HL-60 (cell line): ENCODE data around the gene HIRA.

ENCODE experiments used
- DNase-seq, 2 experiments: peaks; one replicate each; pipeline ENCODE4 v3.0.0-alpha.2; 2010 to 2020; ENCODE audit warnings: low read depth in 1 of 2, low spot score in 1 of 2
- H3K27ac ChIP-seq: fragments of 250-450 bp; sonication (Bioruptor Pico); replicated peaks from 2 replicates; pipeline ENCODE4 v1.5.1; 2020; ENCODE audit warnings: mild to moderate bottlenecking, moderate library complexity
- H3K27me3 ChIP-seq: fragments of 250-450 bp; sonication (Bioruptor Pico); 2 replicates; pipeline ENCODE4 v1.5.1; 2021; ENCODE audit warnings: mild to moderate bottlenecking, moderate library complexity; ENCODE audit not compliant: insufficient read depth, poor library complexity, severe bottlenecking
- H3K4me3 ChIP-seq: replicated peaks from 2 replicates; pipeline ENCODE4 v1.5.1; 2011; ENCODE audit warnings: mild to moderate bottlenecking, control low read depth, low read length; ENCODE audit not compliant: insufficient read depth
- GABPA ChIP-seq: IDR thresholded peaks from 2 replicates; pipeline ENCODE4 v1.6.1; 2012; ENCODE audit warnings: low read depth
- POLR2AphosphoS5 ChIP-seq: IDR thresholded peaks from 2 replicates; pipeline ENCODE4 v1.6.1; 2012; ENCODE audit warnings: low read depth
- SPI1 ChIP-seq: IDR thresholded peaks from 2 replicates; pipeline ENCODE4 v1.6.1; 2012; ENCODE audit warnings: low read depth, mild to moderate bottlenecking, borderline replicate concordance
- TF ChIP-seq, protein P1 (sequence below): IDR thresholded peaks from one replicate; pipeline ENCODE4 v1.5.1; 2011; ENCODE audit warnings: low read length, control low read depth, inconsistent platforms; ENCODE audit not compliant: insufficient read depth
- TF ChIP-seq, protein P2 (sequence below): IDR thresholded peaks from 2 replicates; pipeline ENCODE4 v1.6.1; 2012; ENCODE audit warnings: low read depth; ENCODE audit not compliant: insufficient replicate concordance

HIRA gene

DNA sequence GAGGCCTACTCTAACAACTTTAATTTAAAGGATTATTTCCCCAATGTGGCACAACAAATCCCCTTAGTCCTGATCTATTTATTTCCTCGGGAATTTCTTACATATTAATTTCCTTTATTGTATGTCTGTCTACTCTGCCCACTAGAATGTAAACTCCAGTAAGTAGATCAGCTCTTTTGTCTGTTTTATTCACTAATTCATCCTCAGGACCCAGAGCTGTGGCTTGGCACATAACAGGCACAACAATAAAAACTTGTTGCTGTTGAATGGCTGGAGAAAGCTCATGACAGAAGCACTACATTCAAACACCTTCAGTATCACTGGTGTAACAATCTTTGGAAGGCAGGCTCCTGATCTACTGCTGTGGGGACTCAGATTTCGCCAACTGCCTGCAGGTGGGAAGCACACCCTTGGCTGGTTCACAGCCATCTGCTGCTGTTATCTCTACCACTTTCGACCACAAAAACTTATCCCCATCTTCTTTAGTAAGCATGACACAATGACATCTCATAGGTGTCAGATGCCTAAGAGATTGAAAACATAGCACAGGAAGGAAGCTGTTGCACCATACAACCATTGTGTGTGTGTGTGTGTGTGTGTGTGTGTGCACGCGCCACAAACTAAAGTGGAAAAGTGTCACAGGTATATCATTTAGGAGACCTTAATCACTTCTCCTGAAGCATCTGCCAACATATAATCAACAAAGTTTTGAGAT lies 11.9 kb downstream of the HIRA start:
- Histone ChIP-seq H3K27ac (peak overlapping the region; percentile 85), H3K4me3 (no peak overlapping the region), H3K27me3 (no peaks in the 10 kb centered on the region)
- peak; percentile 72 to 73 for DNase-seq
- TF ChIP-seq, protein P1, sequence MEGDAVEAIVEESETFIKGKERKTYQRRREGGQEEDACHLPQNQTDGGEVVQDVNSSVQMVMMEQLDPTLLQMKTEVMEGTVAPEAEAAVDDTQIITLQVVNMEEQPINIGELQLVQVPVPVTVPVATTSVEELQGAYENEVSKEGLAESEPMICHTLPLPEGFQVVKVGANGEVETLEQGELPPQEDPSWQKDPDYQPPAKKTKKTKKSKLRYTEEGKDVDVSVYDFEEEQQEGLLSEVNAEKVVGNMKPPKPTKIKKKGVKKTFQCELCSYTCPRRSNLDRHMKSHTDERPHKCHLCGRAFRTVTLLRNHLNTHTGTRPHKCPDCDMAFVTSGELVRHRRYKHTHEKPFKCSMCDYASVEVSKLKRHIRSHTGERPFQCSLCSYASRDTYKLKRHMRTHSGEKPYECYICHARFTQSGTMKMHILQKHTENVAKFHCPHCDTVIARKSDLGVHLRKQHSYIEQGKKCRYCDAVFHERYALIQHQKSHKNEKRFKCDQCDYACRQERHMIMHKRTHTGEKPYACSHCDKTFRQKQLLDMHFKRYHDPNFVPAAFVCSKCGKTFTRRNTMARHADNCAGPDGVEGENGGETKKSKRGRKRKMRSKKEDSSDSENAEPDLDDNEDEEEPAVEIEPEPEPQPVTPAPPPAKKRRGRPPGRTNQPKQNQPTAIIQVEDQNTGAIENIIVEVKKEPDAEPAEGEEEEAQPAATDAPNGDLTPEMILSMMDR: no peak
- peak; percentile 54 for TF ChIP-seq GABPA
- TF ChIP-seq POLR2AphosphoS5: peak; percentile 80

DNA sequence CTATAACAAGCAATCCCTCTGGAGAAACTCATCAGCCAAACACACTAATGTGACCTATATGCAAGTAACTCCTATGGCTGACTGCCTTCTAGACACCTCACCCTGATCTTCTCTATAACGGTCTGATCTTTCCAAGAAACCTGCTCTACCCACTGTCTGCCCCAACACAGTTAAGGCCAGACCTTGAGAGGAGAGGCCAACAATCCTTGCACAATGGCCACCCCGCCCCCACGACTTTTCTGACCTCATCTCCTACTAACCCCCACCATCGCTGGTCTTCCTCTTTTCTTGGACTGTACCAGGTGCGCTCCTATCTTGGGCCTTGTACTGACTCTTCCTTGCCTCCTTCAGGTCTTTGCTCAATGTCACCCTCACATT lies 12.5 kb downstream of the HIRA start:
- Histone ChIP-seq H3K4me3 (no peak overlapping the region), H3K27me3 (no peaks in the 10 kb centered on the region), H3K27ac (peak overlapping the region; percentile 85)
- TF ChIP-seq, protein P1: no peak
- TF ChIP-seq, protein P2, sequence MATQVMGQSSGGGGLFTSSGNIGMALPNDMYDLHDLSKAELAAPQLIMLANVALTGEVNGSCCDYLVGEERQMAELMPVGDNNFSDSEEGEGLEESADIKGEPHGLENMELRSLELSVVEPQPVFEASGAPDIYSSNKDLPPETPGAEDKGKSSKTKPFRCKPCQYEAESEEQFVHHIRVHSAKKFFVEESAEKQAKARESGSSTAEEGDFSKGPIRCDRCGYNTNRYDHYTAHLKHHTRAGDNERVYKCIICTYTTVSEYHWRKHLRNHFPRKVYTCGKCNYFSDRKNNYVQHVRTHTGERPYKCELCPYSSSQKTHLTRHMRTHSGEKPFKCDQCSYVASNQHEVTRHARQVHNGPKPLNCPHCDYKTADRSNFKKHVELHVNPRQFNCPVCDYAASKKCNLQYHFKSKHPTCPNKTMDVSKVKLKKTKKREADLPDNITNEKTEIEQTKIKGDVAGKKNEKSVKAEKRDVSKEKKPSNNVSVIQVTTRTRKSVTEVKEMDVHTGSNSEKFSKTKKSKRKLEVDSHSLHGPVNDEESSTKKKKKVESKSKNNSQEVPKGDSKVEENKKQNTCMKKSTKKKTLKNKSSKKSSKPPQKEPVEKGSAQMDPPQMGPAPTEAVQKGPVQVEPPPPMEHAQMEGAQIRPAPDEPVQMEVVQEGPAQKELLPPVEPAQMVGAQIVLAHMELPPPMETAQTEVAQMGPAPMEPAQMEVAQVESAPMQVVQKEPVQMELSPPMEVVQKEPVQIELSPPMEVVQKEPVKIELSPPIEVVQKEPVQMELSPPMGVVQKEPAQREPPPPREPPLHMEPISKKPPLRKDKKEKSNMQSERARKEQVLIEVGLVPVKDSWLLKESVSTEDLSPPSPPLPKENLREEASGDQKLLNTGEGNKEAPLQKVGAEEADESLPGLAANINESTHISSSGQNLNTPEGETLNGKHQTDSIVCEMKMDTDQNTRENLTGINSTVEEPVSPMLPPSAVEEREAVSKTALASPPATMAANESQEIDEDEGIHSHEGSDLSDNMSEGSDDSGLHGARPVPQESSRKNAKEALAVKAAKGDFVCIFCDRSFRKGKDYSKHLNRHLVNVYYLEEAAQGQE: no peak
- TF ChIP-seq SPI1 (peak; percentile 95), POLR2AphosphoS5 (peak; percentile 61), GABPA (no peak)
- peak; percentile 72 to 96 for DNase-seq

DNA sequence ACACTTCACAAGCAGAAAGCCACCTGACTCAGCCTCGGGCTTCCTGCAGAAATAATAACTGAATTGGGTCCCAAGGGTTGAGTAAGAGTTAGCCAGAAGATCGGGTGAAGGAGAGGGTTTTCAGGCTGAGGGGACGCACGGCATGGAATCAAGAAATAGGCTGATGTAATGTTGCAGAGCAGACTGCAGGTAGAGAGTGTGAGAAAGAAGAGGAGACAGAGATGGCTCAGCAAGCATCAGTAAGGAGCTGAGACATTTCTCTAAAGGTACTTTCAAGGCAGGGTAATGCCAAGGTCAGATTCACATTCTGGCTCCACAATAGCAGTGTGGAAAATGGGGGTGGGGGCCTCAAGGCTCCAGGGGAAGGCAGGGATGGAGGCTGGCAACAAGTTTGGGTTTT lies 18.6 kb downstream of the HIRA start:
- no peak overlapping the region for H3K4me3 ChIP-seq
- TF ChIP-seq GABPA (no peak), SPI1 (no peak), POLR2AphosphoS5 (no peak)
- TF ChIP-seq, protein P2: no peak
- TF ChIP-seq, protein P1: no peak
- no peak for DNase-seq
- no peaks in the 10 kb centered on the region for H3K27me3 ChIP-seq
- no peak overlapping the region for H3K27ac ChIP-seq

DNA sequence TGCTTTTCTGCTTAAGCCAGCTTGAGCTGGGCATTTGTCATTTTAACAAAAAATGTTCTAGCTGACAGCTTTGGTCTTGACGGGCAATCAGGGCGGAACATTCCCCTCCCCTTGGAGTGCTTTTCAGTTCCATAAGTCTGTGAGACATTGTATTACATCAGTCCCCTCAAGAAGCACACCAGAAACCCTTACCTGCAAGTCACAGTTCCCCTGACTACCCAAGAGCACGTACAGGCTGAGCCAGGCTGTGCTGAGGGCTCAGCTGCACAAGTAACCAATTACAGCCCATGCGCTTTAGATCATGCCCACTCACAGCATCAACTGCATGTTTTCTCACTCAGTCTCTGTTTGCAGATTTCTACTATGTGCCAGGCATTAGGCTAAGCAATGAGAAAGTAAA lies 19.1 kb downstream of the HIRA start:
- Histone ChIP-seq H3K27me3 (no peaks in the 10 kb centered on the region), H3K27ac (no peak overlapping the region), H3K4me3 (no peak overlapping the region)
- no peak for DNase-seq
- TF ChIP-seq POLR2AphosphoS5 (no peak), GABPA (no peak), SPI1 (no peak)
- TF ChIP-seq, protein P1: no peak
- TF ChIP-seq, protein P2: no peak
